ENCODE results near the gene ULK4. TPM values are rescaled to one million over a fixed set of nuclear protein-coding genes. Genes with fewer than 3 reads are reported as not detected.

Gene ULK4
- polyA plus RNA-seq, 1 of the 3 experiments (the other 2 are of a cell fraction), result 6.2 TPM

DNA sequence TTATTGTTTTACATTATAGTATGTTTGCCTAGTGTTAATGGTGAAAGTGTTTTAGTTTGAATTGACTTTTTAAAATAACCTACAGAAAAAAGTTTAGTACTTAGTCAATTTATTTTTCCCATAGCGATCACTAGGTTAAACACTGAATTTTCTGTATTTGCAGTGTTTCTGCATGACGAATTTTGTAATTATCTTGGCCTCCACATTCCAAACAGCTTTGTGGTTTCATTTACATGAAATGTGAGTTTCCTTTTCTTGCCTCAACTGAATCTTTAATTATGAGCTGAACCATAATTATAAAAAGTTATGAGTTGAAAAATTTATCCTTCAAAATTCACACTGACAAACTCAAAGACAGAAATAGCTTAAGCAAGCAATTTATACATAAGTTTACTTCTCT, 527.1 kb downstream of the ULK4 start:
- Histone ChIP-seq H3K79me2 (ENCODE audit: insufficient read depth) (no peaks in the 10 kb centered on the region), H3K4me2 (no peak overlapping the region), H3K36me3 (replicated peaks in 1 of 2; ENCODE audit: control insufficient read depth in 1 of 2, insufficient read depth in 2 of 2, low read length in 1 of 2) (no peaks in the 10 kb centered on the region), H4K20me1 (ENCODE audit: insufficient read depth) (no peaks in the 10 kb centered on the region), H3K9me3 (no peaks in the 10 kb centered on the region), H2AFZ (ENCODE audit: low read depth) (no peak overlapping the region), H3K27me3 (ENCODE audit: insufficient read depth) (no peaks in the 10 kb centered on the region), H3K4me1 (ENCODE audit: control insufficient read depth in 1 of 2, insufficient read depth in 2 of 2, low read depth in 1 of 2, low read length in 1 of 2) (peaks cover 0 to 2% of the 10 kb centered on the region in 2 experiments; a peak in 1 of 4 replicates), H3K9ac (no peak overlapping the region), H3K27ac (ENCODE audit: low read depth in 2 of 2, low read length in 1 of 2) (no peak overlapping the region), H3F3A (replicated peaks; ENCODE audit: insufficient read depth) (no peaks in the 10 kb centered on the region), H3K4me3 (ENCODE audit: low read depth in 2 of 2, low read length in 1 of 2) (no peak overlapping the region), H3K9me2 (no peaks in the 10 kb centered on the region)
- no peak for DNase-seq
- TF ChIP-seq, protein P1, sequence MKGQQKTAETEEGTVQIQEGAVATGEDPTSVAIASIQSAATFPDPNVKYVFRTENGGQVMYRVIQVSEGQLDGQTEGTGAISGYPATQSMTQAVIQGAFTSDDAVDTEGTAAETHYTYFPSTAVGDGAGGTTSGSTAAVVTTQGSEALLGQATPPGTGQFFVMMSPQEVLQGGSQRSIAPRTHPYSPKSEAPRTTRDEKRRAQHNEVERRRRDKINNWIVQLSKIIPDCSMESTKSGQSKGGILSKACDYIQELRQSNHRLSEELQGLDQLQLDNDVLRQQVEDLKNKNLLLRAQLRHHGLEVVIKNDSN (IDR thresholded peaks at IDR 0.05; ENCODE audit: borderline replicate concordance, low read depth), result no peak
- TF ChIP-seq, protein P2, sequence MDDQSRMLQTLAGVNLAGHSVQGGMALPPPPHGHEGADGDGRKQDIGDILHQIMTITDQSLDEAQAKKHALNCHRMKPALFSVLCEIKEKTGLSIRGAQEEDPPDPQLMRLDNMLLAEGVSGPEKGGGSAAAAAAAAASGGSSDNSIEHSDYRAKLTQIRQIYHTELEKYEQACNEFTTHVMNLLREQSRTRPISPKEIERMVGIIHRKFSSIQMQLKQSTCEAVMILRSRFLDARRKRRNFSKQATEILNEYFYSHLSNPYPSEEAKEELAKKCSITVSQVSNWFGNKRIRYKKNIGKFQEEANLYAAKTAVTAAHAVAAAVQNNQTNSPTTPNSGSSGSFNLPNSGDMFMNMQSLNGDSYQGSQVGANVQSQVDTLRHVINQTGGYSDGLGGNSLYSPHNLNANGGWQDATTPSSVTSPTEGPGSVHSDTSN (IDR thresholded peaks at IDR 0.05), result no peak
- TF ChIP-seq, protein P3, sequence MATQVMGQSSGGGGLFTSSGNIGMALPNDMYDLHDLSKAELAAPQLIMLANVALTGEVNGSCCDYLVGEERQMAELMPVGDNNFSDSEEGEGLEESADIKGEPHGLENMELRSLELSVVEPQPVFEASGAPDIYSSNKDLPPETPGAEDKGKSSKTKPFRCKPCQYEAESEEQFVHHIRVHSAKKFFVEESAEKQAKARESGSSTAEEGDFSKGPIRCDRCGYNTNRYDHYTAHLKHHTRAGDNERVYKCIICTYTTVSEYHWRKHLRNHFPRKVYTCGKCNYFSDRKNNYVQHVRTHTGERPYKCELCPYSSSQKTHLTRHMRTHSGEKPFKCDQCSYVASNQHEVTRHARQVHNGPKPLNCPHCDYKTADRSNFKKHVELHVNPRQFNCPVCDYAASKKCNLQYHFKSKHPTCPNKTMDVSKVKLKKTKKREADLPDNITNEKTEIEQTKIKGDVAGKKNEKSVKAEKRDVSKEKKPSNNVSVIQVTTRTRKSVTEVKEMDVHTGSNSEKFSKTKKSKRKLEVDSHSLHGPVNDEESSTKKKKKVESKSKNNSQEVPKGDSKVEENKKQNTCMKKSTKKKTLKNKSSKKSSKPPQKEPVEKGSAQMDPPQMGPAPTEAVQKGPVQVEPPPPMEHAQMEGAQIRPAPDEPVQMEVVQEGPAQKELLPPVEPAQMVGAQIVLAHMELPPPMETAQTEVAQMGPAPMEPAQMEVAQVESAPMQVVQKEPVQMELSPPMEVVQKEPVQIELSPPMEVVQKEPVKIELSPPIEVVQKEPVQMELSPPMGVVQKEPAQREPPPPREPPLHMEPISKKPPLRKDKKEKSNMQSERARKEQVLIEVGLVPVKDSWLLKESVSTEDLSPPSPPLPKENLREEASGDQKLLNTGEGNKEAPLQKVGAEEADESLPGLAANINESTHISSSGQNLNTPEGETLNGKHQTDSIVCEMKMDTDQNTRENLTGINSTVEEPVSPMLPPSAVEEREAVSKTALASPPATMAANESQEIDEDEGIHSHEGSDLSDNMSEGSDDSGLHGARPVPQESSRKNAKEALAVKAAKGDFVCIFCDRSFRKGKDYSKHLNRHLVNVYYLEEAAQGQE (IDR thresholded peaks at IDR 0.05; ENCODE audit: low read depth, low read length), result no peak
- no peak for TF ChIP-seq FOXJ3 (CRISPR knock-in tag; IDR thresholded peaks at IDR 0.05)
- no peak for TF ChIP-seq MXI1 (IDR thresholded peaks at IDR 0.05; ENCODE audit: low read depth, low read length)
- no peak for TF ChIP-seq CTCF (IDR thresholded peaks at IDR 0.05)
- no peak for TF ChIP-seq GATA2 (CRISPR knock-in tag; IDR thresholded peaks at IDR 0.05)
- no peak for TF ChIP-seq FOXM1 (IDR thresholded peaks at IDR 0.05; ENCODE audit: low read depth)
- TF ChIP-seq TEAD4 (IDR thresholded peaks at IDR 0.05; ENCODE audit: borderline replicate concordance, insufficient read depth), result no peak
- no peak for TF ChIP-seq POLR2AphosphoS5 (IDR thresholded peaks at IDR 0.05; ENCODE audit: low read depth, low read length)
- TF ChIP-seq, protein P4, sequence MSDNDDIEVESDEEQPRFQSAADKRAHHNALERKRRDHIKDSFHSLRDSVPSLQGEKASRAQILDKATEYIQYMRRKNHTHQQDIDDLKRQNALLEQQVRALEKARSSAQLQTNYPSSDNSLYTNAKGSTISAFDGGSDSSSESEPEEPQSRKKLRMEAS (IDR thresholded peaks at IDR 0.05; ENCODE audit: low read depth), result no peak
- no peak for TF ChIP-seq SIN3A (IDR thresholded peaks at IDR 0.05; ENCODE audit: borderline replicate concordance, low read depth, low read length)
- TF ChIP-seq GABPA (IDR thresholded peaks at IDR 0.05; ENCODE audit: low read depth), result no peak
- ChIA-PET CTCF (no interaction called here), POLR2A (no interaction called here)
- 66% methylated on average over 2 of the region's 2 CpGs for WGBS (ENCODE audit: low lambda C conversion rate)
